ENCODE results near the gene IQGAP1.

- no peak for TF ChIP-seq CTCF (IDR thresholded peaks at IDR 0.05; ENCODE audit: low read length)
- TF ChIP-seq EZH2 (IDR thresholded peaks at IDR 0.05; ENCODE audit: borderline replicate concordance, low read length) = no peak
Measured at GRCh38 chr15:90400005-90400758, 12.1 kb downstream of the IQGAP1 start.

All from OCI-LY1 (cell line).